SJCRH30 (cell line): ENCODE results near the gene KCNJ6. TPM values are rescaled to one million over a fixed set of nuclear protein-coding genes. Genes with fewer than 3 reads are reported as not detected.

Experiments used
- DNase-seq, 2 experiments: peaks; one replicate each; pipeline ENCODE4 v3.0.0-alpha.2; 2015 to 2020
- H3K27ac ChIP-seq: fragments of 250-450 bp; sonication (Bioruptor Pico); 2 replicates; pipeline ENCODE4 v1.5.1; 2020; ENCODE audit warnings: mild to moderate bottlenecking, moderate library complexity
- H3K27me3 ChIP-seq: fragments of 250-450 bp; sonication (Bioruptor Pico); 2 replicates; pipeline ENCODE4 v1.5.1; 2020; ENCODE audit warnings: mild to moderate bottlenecking, moderate library complexity
- H3K36me3 ChIP-seq: fragments of 250-450 bp; sonication (Bioruptor Pico); 2 replicates; pipeline ENCODE4 v1.5.1; 2020; ENCODE audit warnings: mild to moderate bottlenecking, moderate library complexity
- H3K4me1 ChIP-seq: fragments of 250-450 bp; sonication (Bioruptor Pico); 2 replicates; pipeline ENCODE4 v1.5.1; 2020; ENCODE audit warnings: mild to moderate bottlenecking, moderate library complexity
- H3K4me3 ChIP-seq: fragments of 250-450 bp; sonication (Bioruptor Pico); 2 replicates; pipeline ENCODE4 v1.5.1; 2020; ENCODE audit warnings: mild to moderate bottlenecking, moderate library complexity
- H3K9me3 ChIP-seq: fragments of 250-450 bp; sonication (Bioruptor Pico); replicated peaks from 2 replicates; pipeline ENCODE4 v1.5.1; 2020; ENCODE audit warnings: mild to moderate bottlenecking, moderate library complexity
- total RNA-seq: library from RNA; depleted of rRNA; stranded (reverse); fragments of >200 nt; shearing (Covaris generic); gene quantifications from 2 replicates; pipeline ENCODE4 v1.2.3, GENCODE V29; 2014

The KCNJ6 gene
- total RNA-seq, 1 experiment from 2014 or later = not detected

GRCh38 chr21:37829447-37829846 is 86.8 kb downstream of the KCNJ6 start:
- DNase-seq = peak; percentile 39 to 52
- H3K4me3 ChIP-seq = no peak overlapping the region

DNA sequence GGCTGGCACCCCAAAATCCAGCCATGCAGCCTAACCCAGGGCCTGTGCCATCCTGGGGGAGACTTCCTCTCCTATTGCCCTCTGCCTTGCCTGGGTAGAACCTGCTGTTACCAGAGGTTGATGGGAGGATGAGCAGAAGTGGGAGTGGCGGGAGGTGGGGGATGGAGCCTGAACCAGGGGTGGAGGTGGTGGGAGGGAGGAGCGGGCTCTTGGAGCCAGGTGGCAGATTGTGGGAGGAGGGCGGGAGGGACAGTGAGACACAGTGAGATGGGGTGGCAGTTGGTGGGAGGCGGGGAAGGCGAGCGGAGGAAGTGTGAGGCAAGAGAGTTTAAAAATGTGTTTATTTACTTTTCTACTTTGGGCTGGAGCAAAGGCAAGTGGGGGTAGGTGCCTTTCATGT is 87.3 kb downstream of the KCNJ6 start:
- Histone ChIP-seq H3K4me1 (peaks cover 6% of the 10 kb centered on the region), H3K9me3 (peaks cover 3% of the 10 kb centered on the region; the same call in 1 of the 2 replicates), H3K36me3 (no peaks in the 10 kb centered on the region), H3K27me3 (peaks cover 4% of the 10 kb centered on the region), H3K4me3 (no peak overlapping the region), H3K27ac (peak overlapping the region; percentile 8; the same call in 1 of the 2 replicates)
- DNase-seq = no peak

More at GRCh38 chr21:37829447-37829846, 86.8 kb downstream of the KCNJ6 start:
- Histone ChIP-seq H3K27ac (peak overlapping the region; percentile 8; the same call in 1 of the 2 replicates), H3K27me3 (peaks cover 1% of the 10 kb centered on the region), H3K4me1 (peaks cover 6% of the 10 kb centered on the region), H3K9me3 (peaks cover 3% of the 10 kb centered on the region; the same call in 1 of the 2 replicates), H3K36me3 (no peaks in the 10 kb centered on the region)

DNA sequence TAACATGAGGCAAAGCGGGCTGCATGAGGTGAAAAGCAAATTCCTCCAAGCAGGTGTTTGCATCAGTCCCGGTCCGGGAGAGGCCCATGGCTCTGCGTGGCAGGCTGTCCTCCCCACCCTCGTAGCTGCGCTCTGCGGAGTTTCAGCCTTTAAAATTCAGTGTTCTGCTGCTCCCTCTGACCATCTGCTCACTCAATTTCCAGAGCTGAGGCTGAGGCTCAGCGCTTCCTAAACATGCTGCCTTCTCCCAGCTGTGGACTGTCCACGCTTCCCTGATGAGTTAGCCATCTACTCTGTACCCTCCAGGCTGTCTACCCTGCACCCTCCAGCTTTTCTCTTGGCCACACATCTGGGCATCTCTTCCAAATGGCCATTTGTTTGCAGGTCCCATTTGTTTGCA is 87.7 kb downstream of the KCNJ6 start:
- H3K9me3 ChIP-seq = peaks cover 3% of the 10 kb centered on the region; the same call in 1 of the 2 replicates
- H3K27ac ChIP-seq = no peak overlapping the region
- H3K4me1 ChIP-seq = peaks cover 6% of the 10 kb centered on the region
- DNase-seq = no peak
- H3K27me3 ChIP-seq = peaks cover 4% of the 10 kb centered on the region
- H3K36me3 ChIP-seq = no peaks in the 10 kb centered on the region
- H3K4me3 ChIP-seq = no peak overlapping the region

DNA sequence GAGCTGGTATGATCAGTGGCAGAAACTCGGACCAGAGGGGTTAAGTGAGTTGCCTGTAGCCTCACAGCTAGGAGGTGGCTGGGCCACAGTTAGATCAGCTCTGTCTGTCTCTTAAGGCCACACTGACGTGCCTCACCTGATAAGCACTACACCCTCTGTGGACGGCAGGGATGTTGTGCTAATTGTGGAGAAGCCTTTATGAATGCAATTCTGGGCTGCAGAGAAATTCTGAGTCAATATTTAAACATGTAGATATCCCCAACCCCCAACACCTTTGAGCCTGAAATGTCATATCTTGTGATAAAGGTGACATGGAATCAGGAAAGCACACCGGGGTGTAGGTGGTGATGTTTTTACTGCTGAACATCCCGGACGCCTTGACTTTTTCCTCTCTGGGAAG is 88.3 kb downstream of the KCNJ6 start:
- H3K4me1 ChIP-seq = peaks cover 6% of the 10 kb centered on the region
- no peaks in the 10 kb centered on the region for H3K36me3 ChIP-seq
- peaks cover 3% of the 10 kb centered on the region; the same call in 1 of the 2 replicates for H3K9me3 ChIP-seq
- H3K27ac ChIP-seq = no peak overlapping the region
- peaks cover 4% of the 10 kb centered on the region for H3K27me3 ChIP-seq
- no peak overlapping the region for H3K4me3 ChIP-seq
- no peak for DNase-seq

DNA sequence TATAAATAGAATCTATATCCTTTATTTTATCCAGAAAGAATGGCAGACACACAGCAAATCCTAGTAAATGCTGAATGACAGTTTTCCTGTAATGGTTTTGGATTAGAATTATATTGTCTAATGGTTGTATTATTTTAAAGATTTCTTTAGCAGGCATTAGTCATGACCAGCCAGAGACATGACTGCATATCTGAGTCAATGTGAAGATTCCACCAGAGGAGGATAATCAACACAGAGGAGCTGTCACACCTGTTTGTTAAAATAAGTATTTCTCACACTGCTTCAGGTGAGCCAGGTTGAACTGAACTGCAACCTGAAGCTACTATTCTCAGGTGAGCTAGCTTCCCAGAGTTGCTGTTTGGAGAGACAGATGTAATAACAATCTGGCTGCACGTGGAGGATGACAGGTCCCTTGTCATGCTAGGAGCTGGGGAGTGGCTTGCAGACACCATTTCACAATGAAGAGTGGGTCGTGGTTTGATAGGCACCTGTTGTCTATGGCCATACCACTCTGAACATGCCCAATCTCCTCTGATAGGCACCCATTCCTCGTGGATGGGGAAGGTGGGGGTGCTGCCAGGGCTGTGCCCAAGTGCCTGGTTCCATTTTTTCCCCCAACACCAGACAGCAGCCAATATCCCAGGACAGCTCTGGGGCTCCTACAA is 94.3 kb downstream of the KCNJ6 start:
- Histone ChIP-seq H3K27ac (no peak overlapping the region), H3K4me1 (peaks cover 2% of the 10 kb centered on the region), H3K36me3 (no peaks in the 10 kb centered on the region), H3K9me3 (peaks cover 3% of the 10 kb centered on the region; the same call in 1 of the 2 replicates), H3K27me3 (peaks cover 4% of the 10 kb centered on the region), H3K4me3 (no peak overlapping the region)
- DNase-seq = no peak

- Histone ChIP-seq H3K4me3 (no peak overlapping the region), H3K27me3 (peaks cover 4% of the 10 kb centered on the region; the same call in 1 of the 2 replicates), H3K36me3 (no peaks in the 10 kb centered on the region), H3K9me3 (peaks cover 3% of the 10 kb centered on the region; the same call in 1 of the 2 replicates), H3K4me1 (peaks cover 2% of the 10 kb centered on the region), H3K27ac (no peak overlapping the region)
- DNase-seq = no peak
These were observed 95.2 kb downstream of the KCNJ6 start for GRCh38 chr21:37821092-37821491.

- peaks cover 2% of the 10 kb centered on the region; the same call in 1 of the 2 replicates for H3K27me3 ChIP-seq
- H3K9me3 ChIP-seq = no peaks in the 10 kb centered on the region
- no peak for DNase-seq
- H3K4me3 ChIP-seq = no peak overlapping the region
- H3K27ac ChIP-seq = no peak overlapping the region
- H3K4me1 ChIP-seq = peaks cover 2% of the 10 kb centered on the region
- H3K36me3 ChIP-seq = no peaks in the 10 kb centered on the region
These were observed 96.9 kb downstream of the KCNJ6 start for GRCh38 chr21:37819372-37819771.

DNA sequence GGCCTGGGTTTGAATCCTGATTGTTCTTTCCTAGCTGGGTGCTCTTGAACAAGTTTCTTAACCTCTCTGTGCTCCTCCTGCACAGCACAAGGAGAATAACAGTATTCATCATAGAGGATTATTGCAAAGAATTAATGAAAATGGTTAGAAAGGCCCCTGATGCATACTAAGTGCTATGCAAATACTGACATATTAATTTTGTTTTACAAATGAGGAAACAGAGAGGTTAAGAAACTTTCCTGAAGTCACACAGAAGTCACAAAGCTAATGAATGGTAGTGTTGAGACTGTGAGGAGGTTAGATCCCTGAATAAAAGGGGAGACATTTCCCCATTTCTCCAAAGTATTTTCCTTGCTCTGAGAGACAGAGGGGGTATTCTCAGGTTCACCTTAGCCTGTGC is 99.0 kb downstream of the KCNJ6 start:
- H3K4me3 ChIP-seq = no peak overlapping the region
- H3K27me3 ChIP-seq = no peaks in the 10 kb centered on the region
- H3K4me1 ChIP-seq = peaks cover 2% of the 10 kb centered on the region
- no peaks in the 10 kb centered on the region for H3K36me3 ChIP-seq
- DNase-seq = no peak
- no peak overlapping the region for H3K27ac ChIP-seq
- no peaks in the 10 kb centered on the region; the same call in 1 of the 2 replicates for H3K9me3 ChIP-seq

GRCh38 chr21:37815893-37816292 is 100.4 kb downstream of the KCNJ6 start:
- no peaks in the 10 kb centered on the region; the same call in 1 of the 2 replicates for H3K9me3 ChIP-seq
- H3K4me3 ChIP-seq = no peak overlapping the region
- no peak for DNase-seq
- no peaks in the 10 kb centered on the region for H3K36me3 ChIP-seq
- no peaks in the 10 kb centered on the region for H3K27me3 ChIP-seq
- no peak overlapping the region for H3K27ac ChIP-seq
- peaks cover 2% of the 10 kb centered on the region for H3K4me1 ChIP-seq

GRCh38 chr21:37811711-37812110 is 104.5 kb downstream of the KCNJ6 start:
- H3K4me1 ChIP-seq = no peaks in the 10 kb centered on the region
- DNase-seq = no peak
- H3K36me3 ChIP-seq = no peaks in the 10 kb centered on the region
- H3K27ac ChIP-seq = no peak overlapping the region
- no peaks in the 10 kb centered on the region; the same call in 1 of the 2 replicates for H3K9me3 ChIP-seq
- no peak overlapping the region for H3K4me3 ChIP-seq
- H3K27me3 ChIP-seq = 0 out of 2 replicates have a peak, but pooled peaks cover 6% of the 10 kb centered on the region

GRCh38 chr21:37808261-37808660 is 108.0 kb downstream of the KCNJ6 start:
- no peak for DNase-seq
- Histone ChIP-seq H3K27me3 (0 out of 2 replicates have a peak, but pooled peaks cover 6% of the 10 kb centered on the region), H3K4me1 (no peaks in the 10 kb centered on the region), H3K36me3 (no peaks in the 10 kb centered on the region), H3K4me3 (no peak overlapping the region), H3K9me3 (no peaks in the 10 kb centered on the region), H3K27ac (no peak overlapping the region)

DNA sequence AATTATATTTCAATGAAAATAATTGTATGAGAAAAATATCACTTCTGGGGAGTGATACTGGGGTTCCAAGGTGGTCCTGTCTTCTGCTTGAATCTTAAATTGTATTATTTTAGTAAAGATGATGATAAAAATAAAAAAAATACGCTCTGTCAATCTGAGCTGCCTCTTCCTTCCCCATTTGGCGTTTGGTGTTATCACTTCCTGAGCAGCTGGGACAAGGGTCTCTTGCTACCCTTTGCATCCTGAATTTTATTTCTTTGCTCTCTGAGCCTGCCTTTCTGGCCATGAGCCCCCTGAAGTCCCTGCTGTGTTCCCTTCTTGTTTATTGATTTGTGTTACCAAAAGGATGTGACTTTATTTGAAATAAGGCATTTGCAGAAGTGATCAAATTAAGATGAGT is 111.0 kb downstream of the KCNJ6 start:
- Histone ChIP-seq H3K4me1 (no peaks in the 10 kb centered on the region), H3K36me3 (no peaks in the 10 kb centered on the region), H3K9me3 (no peaks in the 10 kb centered on the region), H3K4me3 (no peak overlapping the region), H3K27me3 (0 out of 2 replicates have a peak, but pooled peaks cover 6% of the 10 kb centered on the region), H3K27ac (no peak overlapping the region)
- DNase-seq = no peak

- DNase-seq = no peak
- no peak overlapping the region for H3K4me3 ChIP-seq
- H3K9me3 ChIP-seq = no peaks in the 10 kb centered on the region
- H3K27me3 ChIP-seq = 0 out of 2 replicates have a peak, but pooled peaks cover 6% of the 10 kb centered on the region
- H3K36me3 ChIP-seq = no peaks in the 10 kb centered on the region
- H3K27ac ChIP-seq = no peak overlapping the region
- H3K4me1 ChIP-seq = no peaks in the 10 kb centered on the region
These were observed 112.3 kb downstream of the KCNJ6 start for GRCh38 chr21:37804001-37804400.

- H3K36me3 ChIP-seq = no peaks in the 10 kb centered on the region
- H3K27me3 ChIP-seq = 0 out of 2 replicates have a peak, but pooled peaks cover 6% of the 10 kb centered on the region
- H3K4me1 ChIP-seq = no peaks in the 10 kb centered on the region
These were observed 113.1 kb downstream of the KCNJ6 start for GRCh38 chr21:37803101-37803651.

DNA sequence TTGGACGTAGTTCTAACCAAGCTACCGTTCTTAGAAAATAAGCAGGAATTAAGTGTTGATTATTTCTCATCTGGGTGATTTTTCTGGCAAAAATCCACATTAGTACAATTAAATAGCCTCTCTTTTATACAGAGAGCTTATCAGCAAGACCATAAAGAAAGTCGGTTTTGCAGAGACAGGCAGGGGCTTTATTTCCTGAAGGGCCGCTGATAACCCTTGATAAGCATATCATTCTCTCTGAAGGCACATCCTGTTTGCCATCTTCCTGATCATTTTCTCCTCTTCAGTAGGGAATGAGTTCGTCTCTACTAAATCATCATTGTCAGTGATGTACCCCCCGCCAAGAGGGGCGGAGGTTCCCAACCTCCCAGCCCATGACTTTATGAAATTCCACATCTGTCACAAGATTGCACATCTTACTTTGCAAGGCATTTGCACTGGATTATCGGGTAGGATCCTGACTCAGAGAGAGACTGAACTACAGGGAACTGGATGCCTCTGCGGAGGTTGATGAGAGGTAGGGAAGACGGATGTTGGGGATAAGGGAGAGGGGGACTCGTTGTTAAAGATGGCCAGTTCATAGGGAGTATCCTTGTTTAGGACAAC is 115.7 kb downstream of the KCNJ6 start:
- H3K27ac ChIP-seq = no peak overlapping the region
- DNase-seq = no peak
- H3K27me3 ChIP-seq = no peaks in the 10 kb centered on the region; the same call in 1 of the 2 replicates
- H3K4me1 ChIP-seq = no peaks in the 10 kb centered on the region
- no peaks in the 10 kb centered on the region for H3K36me3 ChIP-seq
- H3K4me3 ChIP-seq = no peak overlapping the region
- no peaks in the 10 kb centered on the region for H3K9me3 ChIP-seq

More at GRCh38 chr21:37803101-37803651, 113.1 kb downstream of the KCNJ6 start:
- Histone ChIP-seq H3K4me3 (no peak overlapping the region), H3K27ac (no peak overlapping the region), H3K9me3 (no peaks in the 10 kb centered on the region)
- no peak for DNase-seq
